Coronary artery (tissue), 2 donors: Measurements from ENCODE around the gene AGBL1.
"Not testable (repeated sequence)": the region's sequence is repeated elsewhere in the genome, so short reads cannot be mapped to it uniquely, and the experiment has no call there.

Source experiments
- DNase-seq: peaks from one replicate; pipeline ENCODE4 v3.0.0-alpha.2; 2017; ENCODE audit warnings: low spot score
- H3K27ac ChIP-seq, 2 donors: fragments of 200-600 bp; sonication (generic); one replicate each; pipeline ENCODE4 v1.5.1; 2016 to 2019
- H3K4me3 ChIP-seq: fragments of 200-600 bp; sonication (generic); 2 replicates; pipeline ENCODE4 v1.5.1; 2016; ENCODE audit warnings: mild to moderate bottlenecking, moderate library complexity
- CTCF ChIP-seq: fragments of 200-600 bp; sonication (generic); IDR thresholded peaks from one replicate; pipeline ENCODE4 v1.5.1; 2019; ENCODE audit warnings: antibody characterized with exemption

The AGBL1 gene

GRCh38 chr15:86439614-86440013, 359.9 kb downstream of the AGBL1 start:
- Histone ChIP-seq H3K27ac (no peak overlapping the region), H3K4me3 (no peak overlapping the region)
- no peak for TF ChIP-seq CTCF
- no peak for DNase-seq

GRCh38 chr15:86444527-86444926, 364.9 kb downstream of the AGBL1 start:
- DNase-seq: no peak
- Histone ChIP-seq H3K4me3 (no peak overlapping the region), H3K27ac (no peak overlapping the region)
- no peak for TF ChIP-seq CTCF

- Histone ChIP-seq H3K27ac (no peak overlapping the region), H3K4me3 (no peak overlapping the region)
- TF ChIP-seq CTCF: no peak
- DNase-seq: no peak
Observed at GRCh38 chr15:86445579-86446252, 366.0 kb downstream of the AGBL1 start.

GRCh38 chr15:86446253-86446640, 366.6 kb downstream of the AGBL1 start:
- Histone ChIP-seq H3K4me3 (no peak overlapping the region), H3K27ac (no peak overlapping the region)
- no peak for DNase-seq
- no peak for TF ChIP-seq CTCF

GRCh38 chr15:86465470-86466039, 385.9 kb downstream of the AGBL1 start:
- H3K4me3 ChIP-seq, DNase-seq, H3K27ac ChIP-seq: not testable (repeated sequence)

GRCh38 chr15:86481720-86482119, 402.0 kb downstream of the AGBL1 start:
- Histone ChIP-seq H3K4me3 (no peak overlapping the region), H3K27ac (no peak overlapping the region)
- no peak for TF ChIP-seq CTCF
- no peak for DNase-seq

- DNase-seq: no peak
Observed at GRCh38 chr15:86483936-86484335, 404.3 kb downstream of the AGBL1 start.

More at GRCh38 chr15:86483936-86484335, 404.3 kb downstream of the AGBL1 start:
- no peak for TF ChIP-seq CTCF
- no peak overlapping the region for H3K4me3 ChIP-seq
- no peak overlapping the region for H3K27ac ChIP-seq
